22Rv1 (cell line): ENCODE results near the gene HTR1E.

Experiments used
- H3K27ac ChIP-seq: fragments of 450-650 bp; 2 replicates; pipeline ENCODE4 v1.5.1; 2017
- CTCF ChIP-seq: fragments of 450-650 bp; IDR thresholded peaks from 2 replicates; pipeline ENCODE4 v1.5.1; 2017; ENCODE audit warnings: mild to moderate bottlenecking
- ZFX ChIP-seq: fragments of 450-650 bp; IDR thresholded peaks from 2 replicates; pipeline ENCODE4 v1.6.1; 2017; ENCODE audit warnings: antibody characterized with exemption, borderline replicate concordance

Gene HTR1E

GRCh38 chr6:87029711-87030314, 92.5 kb downstream of the HTR1E start:
- no peak for TF ChIP-seq ZFX
- peak; percentile 82 for TF ChIP-seq CTCF
- no peak overlapping the region for H3K27ac ChIP-seq

- TF ChIP-seq CTCF (no peak), ZFX (no peak)
- H3K27ac ChIP-seq: no peak overlapping the region
Measured at GRCh38 chr6:87040729-87041128, 103.4 kb downstream of the HTR1E start.

- TF ChIP-seq CTCF (no peak), ZFX (no peak)
- H3K27ac ChIP-seq: no peak overlapping the region
Measured at GRCh38 chr6:87045521-87046075, 108.3 kb downstream of the HTR1E start.

- no peak overlapping the region for H3K27ac ChIP-seq
- TF ChIP-seq ZFX: no peak
- TF ChIP-seq CTCF: no peak
Measured at GRCh38 chr6:87049779-87050178, 112.5 kb downstream of the HTR1E start.

GRCh38 chr6:87053312-87053711, 116.0 kb downstream of the HTR1E start:
- TF ChIP-seq CTCF: no peak
- TF ChIP-seq ZFX: no peak
- H3K27ac ChIP-seq: no peak overlapping the region

- no peak overlapping the region for H3K27ac ChIP-seq
- TF ChIP-seq ZFX (no peak), CTCF (no peak)
Measured at GRCh38 chr6:87054143-87054833, 117.0 kb downstream of the HTR1E start.

GRCh38 chr6:87059943-87060342, 122.6 kb downstream of the HTR1E start:
- TF ChIP-seq CTCF: no peak
- TF ChIP-seq ZFX: no peak
- no peak overlapping the region for H3K27ac ChIP-seq
